ENCODE measurements around the gene MYO1H.

- TF ChIP-seq CTCF (conservative IDR thresholded peaks at IDR 0.05; ENCODE audit: low read length) (no peak), EZH2phosphoT487 (IDR thresholded peaks at IDR 0.05; ENCODE audit: borderline replicate concordance, low read depth, low read length) (no peak)
These were observed 91.5 kb downstream of the MYO1H start for GRCh38 chr12:109439181-109439580.

Measured in OCI-LY7 (cell line).